Hepatocyte (in vitro differentiated cells): Measurements from ENCODE around the gene NMNAT3.

Experiments used
- EZH2 ChIP-seq: fragments of 200-600 bp; sonication (generic); IDR thresholded peaks from 2 replicates; pipeline ENCODE4 v1.6.1; 2016; ENCODE audit warnings: antibody characterized with exemption, mild to moderate bottlenecking, borderline replicate concordance
- EZH2phosphoT487 ChIP-seq: fragments of 200-600 bp; sonication (generic); IDR thresholded peaks from one replicate; pipeline ENCODE4 v1.6.1; 2018; ENCODE audit warnings: antibody characterized with exemption, mild to moderate bottlenecking, low read depth, moderate library complexity; ENCODE audit not compliant: unreplicated experiment, severe bottlenecking
- TF ChIP-seq, protein P1 (sequence below): fragments of 200-600 bp; sonication (generic); IDR thresholded peaks from 2 replicates; pipeline ENCODE4 v1.5.1; 2016; ENCODE audit warnings: antibody characterized with exemption, mild to moderate bottlenecking; ENCODE audit not compliant: poor library complexity

GRCh38 chr3:139687431-139687830 lies 9.7 kb upstream of the NMNAT3 start:
- TF ChIP-seq, protein P1, sequence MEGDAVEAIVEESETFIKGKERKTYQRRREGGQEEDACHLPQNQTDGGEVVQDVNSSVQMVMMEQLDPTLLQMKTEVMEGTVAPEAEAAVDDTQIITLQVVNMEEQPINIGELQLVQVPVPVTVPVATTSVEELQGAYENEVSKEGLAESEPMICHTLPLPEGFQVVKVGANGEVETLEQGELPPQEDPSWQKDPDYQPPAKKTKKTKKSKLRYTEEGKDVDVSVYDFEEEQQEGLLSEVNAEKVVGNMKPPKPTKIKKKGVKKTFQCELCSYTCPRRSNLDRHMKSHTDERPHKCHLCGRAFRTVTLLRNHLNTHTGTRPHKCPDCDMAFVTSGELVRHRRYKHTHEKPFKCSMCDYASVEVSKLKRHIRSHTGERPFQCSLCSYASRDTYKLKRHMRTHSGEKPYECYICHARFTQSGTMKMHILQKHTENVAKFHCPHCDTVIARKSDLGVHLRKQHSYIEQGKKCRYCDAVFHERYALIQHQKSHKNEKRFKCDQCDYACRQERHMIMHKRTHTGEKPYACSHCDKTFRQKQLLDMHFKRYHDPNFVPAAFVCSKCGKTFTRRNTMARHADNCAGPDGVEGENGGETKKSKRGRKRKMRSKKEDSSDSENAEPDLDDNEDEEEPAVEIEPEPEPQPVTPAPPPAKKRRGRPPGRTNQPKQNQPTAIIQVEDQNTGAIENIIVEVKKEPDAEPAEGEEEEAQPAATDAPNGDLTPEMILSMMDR: no peak
- TF ChIP-seq EZH2phosphoT487 (no peak), EZH2 (no peak)
